HuH-7.5 (cell line): ENCODE data around the gene OCIAD1.
"Not testable (repeated sequence)": the region's sequence is repeated elsewhere in the genome, so short reads cannot be mapped to it uniquely, and the experiment has no call there.

Source experiments
- DNase-seq: peaks from one replicate; pipeline ENCODE4 v3.0.0; 2011; ENCODE audit warnings: low spot score

OCIAD1 gene

DNA sequence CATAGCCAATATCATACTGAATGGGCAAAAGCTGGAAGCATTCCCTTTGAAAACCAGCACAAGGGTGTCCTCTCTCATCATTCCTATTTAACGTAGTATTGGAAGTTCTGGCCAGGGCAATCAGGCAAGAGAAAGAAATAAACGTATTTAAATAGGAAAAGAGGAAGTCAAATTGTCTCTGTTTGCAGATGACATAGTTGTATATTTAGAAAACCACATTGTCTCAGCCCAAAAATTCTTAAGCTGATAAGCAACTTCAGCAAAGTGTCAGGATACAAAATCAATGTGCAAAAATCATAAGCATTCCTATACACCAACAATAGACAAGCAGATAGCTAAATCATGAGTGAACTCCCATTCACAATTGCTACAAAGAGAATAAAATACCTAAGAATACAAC, 9.5 kb upstream of the OCIAD1 start:
- DNase-seq: not testable (repeated sequence)

DNA sequence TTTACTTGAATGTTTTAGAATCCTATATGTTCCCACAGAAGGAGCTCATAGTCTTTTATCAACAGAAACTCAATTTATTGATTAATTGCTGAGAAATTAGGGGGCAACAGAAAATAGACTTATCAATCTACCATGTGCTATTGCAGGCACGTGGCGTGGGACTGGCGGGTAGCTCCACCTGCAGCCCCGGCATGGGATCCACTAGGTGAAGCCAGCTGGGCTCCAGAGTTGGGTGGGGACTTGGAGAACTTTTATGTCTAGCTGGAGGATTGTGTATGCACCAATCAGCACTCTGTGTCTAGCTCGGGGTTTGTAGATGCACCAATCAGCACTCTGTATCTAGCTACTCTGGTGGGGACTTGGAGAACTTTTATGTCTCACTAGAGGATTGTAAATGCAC, 3.3 kb upstream of the OCIAD1 start:
- no peak for DNase-seq

DNA sequence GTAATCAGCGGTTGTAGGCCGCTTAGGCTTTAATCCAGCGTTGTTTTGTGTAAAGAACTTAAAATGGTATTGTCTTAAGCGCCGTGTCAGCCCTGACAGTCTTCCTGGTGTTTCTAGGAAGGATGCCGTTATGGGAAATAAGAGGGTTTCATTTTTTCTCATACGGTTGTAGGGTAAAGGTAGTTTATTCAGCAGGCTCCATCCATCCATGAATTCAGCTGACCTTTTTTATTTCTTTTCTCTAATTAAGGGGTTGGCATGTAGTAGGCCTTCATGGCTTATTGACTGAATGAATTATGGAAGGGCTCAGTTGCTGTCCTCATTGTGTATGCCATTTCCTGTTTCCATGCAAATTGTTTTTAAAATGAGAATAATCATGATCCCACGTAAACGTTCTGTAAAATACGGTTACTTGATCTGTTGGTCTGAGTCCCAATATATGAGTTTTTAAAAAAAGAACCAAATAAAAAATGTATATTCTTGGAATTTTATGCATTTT, 693 bp downstream of the OCIAD1 start:
- DNase-seq: no peak

DNA sequence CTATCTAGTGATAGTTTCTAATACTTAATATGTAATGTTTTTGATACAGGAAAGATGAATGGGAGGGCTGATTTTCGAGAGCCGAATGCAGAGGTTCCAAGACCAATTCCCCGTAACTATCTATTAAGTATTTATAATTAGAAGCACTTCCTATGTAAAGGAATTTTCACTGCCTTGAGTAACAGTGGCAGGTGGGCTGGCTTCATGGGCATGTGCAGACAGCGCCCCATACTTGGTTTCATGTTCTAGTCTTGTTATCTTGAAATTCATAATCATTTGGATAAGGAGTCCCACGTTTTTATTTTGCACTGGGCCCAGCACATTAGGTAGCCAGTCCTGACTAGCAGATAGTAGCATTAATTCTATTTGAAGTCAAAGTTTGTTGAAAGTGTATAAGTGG, 1.7 kb downstream of the OCIAD1 start:
- DNase-seq: no peak

DNA sequence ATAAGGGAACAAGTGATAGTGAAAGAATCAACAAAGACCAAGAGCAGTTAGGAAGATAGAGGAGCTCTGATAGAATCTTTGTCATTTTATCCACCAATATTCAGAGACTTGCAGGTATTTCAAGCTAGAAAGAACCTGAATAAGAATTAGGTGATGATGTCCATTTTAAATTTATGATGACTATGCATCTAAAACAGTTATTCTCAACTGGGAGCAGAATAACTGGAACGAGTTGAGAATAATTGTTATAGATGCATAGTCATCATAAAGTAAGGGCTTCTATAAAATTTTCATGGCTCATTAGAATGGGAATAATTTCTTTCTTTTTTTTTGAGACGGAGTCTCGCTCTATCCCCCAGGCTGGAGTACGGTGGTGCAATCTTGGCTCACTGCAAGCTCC, 5.8 kb downstream of the OCIAD1 start:
- no peak for DNase-seq

DNA sequence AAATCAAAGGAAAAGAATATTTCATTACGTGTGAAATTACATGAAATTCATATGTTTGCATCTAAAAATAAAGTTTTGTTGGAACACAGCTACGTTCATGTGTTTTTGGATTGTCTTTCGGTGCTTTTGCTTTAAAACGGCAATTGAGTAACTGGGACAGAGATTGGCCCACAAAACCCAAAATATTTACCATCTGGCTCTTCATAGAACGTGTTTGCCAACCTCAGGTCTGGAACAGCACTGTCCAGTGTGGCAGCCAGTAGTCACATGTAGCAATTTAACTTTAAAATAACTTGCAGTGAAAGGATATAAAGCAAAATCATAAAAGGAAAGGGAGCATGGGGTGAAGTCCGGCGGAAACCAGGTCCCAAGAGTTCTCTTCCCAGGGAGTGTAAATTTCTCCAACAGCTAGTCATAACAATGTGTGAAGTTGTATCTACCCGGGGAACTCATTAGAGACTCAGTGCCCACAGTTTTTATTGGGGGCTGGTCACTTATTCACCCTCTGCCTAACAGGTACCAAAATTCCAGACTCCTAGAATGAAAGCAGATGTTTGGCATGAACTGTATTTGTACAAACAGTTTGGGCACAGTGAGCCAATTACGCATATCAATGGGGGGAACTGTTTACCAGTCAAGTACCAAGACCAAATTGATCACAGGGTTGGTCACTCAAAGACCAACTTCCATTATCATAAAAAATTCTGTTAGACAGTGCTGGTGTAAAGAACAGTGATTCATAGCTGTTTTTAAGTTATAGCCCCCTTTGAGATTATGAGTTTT, 10.3 kb downstream of the OCIAD1 start:
- DNase-seq: no peak

DNA sequence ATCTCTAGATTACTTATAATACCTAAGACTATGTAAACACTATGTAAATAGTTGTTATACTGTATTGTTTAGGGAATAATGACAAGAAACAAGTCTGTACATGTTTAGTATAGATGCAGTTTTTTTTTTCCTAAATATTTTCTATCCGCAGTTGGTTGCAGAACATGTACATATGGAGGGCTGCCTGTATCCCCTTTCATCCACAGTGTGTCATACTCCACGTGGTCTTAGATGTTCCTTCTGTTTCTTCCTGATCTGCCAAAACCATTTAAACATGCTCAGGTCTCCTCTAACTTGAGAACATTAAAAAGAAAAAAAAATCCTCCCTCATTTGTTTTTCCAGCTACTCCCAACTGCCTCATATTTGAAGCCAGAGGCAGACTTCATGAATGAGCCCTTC, 14.0 kb downstream of the OCIAD1 start:
- no peak for DNase-seq

DNA sequence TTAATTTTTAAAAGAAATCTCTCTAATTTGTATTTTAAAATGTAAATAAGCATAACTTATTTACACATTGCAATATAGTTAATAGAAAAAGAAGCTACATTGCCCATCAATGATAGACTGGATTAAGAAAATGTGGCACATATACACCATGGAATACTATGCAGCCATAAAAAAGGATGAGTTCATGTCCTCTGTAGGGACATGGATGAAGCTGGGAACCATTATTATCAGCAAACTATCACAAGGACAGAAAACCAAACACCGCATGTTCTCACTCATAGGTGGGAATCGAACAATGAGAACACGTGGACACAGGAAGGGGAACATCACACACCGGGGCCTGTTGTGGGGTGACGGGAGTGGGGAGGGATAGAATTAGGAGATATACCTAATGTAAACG, 17.9 kb downstream of the OCIAD1 start:
- DNase-seq: not testable (repeated sequence)

DNA sequence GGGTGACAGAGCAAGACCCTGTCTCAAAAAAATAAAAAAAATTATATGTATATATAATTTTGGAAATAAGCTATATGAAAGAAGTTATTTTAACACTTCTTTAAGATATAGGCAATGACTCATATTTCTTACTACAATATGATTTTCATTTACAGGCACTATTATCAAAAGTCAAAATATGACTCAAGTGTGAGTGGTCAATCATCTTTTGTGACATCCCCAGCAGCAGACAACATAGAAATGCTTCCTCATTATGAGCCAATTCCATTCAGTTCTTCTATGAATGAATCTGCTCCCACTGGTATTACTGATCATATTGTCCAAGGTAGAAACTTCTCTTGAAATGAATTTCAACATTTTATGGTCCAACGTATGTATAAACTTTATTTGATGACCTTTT, 20.8 kb downstream of the OCIAD1 start:
- no peak for DNase-seq

DNA sequence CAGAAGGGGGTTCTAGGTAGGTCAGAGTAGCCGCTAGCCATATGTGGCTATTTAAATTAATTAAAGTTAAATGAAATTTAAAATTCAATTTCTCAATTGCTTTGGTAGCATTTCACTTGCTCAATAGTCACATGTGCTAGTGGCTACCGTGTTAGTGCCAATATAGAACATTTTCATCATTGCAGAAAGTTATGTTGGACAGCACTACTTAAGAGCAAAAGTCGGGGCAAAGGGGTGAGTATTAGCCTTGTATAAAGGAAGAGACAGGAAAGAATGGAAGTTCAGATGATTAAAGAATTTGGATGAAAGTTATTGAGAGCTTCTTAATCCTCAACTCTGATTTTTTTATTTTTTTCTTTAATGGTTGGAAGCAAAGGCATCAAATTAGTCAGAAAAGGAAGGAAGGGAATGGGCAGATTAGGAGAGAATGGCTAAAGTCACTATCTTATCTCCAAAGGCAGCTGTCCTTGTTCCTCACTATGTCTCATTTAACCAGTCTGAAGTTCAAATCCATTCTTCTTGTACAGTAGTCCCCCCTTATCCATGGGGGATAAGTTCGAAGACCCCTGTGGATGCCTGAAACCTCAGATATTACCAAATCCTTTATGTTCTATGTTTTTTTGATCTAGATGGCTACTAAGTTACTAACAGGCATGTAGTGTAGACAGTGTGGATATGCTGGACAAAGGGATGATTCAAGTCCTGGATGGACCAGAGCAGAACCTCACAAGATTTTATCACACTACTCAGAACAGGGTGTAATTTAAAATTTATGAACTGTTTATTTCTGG, 22.9 kb downstream of the OCIAD1 start:
- no peak for DNase-seq

DNA sequence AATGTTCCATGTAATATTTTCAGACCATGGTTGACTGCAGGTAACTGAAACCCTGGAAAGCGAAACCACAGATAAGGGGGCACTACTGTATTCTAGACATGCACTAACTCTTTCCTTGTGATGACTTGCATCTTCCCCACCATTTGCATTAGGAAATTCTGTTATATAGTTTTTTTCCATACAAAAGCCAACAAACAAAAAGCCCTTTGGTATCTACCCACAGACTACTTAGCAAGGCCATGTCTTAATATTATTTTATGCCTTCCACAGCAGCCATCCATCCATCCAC, 23.5 kb downstream of the OCIAD1 start:
- DNase-seq: no peak

DNA sequence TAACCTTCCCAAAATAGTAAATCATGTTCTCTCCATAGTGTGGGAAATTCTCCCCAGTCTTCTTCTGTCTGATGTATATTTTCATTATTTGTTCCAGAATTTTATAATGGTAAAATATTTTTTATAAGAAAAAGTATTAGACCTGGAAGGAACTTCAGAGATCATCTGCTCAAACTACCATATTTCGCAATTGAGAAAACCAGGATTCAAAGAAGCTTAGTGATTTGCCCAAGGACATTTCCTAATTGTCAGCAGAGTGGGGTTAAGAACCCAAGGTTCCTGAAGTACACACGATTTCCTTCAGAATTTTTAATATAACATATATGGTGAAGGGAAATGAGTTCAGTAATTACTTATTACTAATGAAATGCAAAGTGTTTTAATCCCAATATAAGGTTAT, 24.1 kb downstream of the OCIAD1 start:
- no peak for DNase-seq

DNA sequence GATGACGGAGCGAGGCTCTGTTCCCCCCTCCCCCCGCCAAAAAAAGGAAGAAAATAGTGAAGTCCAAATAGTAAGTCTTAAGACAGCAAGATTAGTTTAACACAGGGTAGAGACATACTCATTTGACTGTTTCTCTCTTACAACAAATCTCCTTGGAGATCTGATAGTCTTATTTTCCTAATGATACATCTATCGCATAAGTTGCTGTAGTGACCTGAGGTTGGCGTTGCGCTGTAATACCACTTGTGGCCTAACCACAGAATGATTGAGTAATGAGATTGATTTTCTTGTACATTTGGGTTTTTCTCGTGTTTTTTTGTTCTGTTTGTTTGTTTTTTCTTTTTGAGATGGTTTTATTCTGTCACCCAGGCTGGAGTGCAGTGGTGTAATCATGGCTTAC, 27.2 kb downstream of the OCIAD1 start:
- DNase-seq: no peak

DNA sequence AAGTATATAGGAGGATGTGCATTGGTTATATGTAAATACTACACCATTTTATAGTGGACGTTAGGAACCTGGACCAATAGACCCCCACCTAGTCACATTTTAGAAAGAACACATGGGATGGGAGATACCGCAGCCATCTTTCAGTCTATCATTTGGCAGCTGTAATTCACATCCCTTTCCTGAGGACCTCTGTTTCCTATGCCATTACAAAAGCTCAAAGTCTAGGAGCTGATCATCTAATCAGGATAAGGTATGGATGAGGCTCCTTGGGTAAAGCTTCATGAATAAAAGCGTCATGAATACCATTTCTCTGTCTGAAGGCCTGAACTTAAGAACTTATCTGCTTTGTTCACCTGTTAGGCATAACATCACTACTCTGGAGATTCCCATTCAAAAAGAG, 31.1 kb downstream of the OCIAD1 start:
- no peak for DNase-seq

DNA sequence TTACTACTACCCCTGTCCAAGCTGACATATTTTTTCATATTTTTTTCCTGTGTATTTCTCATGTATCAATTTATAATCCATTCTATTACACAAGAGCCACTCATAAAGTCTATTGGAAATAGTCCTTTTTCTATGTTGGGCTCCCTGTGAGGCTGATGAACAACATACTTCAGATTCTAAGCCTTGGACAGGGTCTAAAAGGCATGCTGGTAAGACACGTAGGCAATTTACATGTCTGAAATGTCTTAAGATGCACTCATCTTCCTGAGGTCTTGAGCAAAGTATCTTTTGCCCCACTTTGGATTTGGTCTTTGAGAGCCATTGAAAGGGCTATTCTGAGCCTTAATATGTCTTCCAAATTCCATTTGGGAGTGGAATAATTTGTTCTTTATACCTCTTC, 31.8 kb downstream of the OCIAD1 start:
- no peak for DNase-seq

DNA sequence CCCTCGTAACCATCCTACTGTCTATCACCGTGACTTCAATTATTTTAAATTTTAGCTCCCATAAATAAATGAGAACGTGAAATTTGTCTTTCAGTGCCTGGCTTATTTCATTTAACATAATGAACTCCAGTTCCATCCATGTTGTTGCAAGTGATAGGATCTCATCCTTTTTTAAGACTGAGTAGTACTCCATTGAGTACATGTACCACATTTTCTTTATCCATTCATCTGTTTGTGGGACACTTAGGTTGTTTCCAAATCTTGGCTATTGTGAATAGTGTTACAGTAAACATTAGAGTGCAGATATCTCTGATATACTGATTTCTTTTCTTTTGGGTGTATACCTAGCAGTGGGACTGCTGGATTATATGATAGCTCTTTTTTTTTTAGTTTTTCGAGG, 32.8 kb downstream of the OCIAD1 start:
- no peak for DNase-seq

DNA sequence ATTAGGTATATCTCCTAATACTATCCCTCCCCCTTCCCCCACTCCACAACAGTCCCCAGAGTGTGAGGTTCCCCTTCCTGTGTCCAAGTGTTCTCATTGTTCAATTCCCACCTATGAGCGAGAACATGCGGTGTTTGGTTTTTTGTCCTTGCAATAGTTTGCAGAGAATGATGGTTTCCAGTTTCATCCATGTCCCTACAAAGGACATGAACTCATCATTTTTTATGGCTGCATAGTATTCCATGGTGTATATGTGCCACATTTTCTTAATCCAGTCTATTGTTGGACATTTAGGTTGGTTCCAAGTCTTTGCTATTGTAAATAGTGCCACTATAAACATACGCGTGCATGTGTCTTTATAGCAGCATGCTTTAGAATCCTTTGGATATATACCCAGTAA, 33.8 kb downstream of the OCIAD1 start:
- DNase-seq: not testable (repeated sequence)

DNA sequence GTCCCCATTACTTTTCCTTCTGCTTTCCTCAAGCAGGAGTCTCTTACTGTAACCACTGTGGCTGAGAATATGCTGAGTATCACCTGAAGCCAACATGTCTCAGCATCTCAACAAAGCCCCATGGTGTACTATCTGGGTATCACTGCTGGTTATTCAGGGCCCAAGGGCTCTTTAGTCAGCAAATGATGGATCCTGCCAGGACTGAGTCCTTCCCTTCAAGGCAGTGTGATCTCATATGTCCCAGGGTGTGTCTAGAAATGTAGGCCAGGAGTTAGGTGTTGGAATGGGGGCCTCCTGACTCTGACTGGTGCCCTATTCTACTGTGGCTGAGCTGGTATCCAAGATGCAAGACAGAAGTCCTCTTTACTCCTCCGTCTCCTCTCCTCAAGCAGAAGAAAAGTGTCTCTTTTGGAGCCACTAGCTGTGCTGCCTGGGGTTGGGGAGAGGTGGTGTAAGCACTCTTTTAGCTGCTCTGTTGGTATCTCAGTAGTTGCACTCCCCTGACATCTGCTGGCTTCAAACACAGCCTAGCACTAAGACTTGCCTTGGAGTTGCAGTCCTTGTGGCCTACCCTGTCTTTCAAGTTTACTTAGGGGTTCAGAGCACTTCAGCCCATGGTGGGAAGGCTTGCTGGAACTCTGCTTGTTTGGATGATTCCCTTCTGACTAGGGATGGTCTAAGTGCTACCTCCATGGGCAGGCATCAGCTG, 47.1 kb downstream of the OCIAD1 start:
- DNase-seq: no peak

DNA sequence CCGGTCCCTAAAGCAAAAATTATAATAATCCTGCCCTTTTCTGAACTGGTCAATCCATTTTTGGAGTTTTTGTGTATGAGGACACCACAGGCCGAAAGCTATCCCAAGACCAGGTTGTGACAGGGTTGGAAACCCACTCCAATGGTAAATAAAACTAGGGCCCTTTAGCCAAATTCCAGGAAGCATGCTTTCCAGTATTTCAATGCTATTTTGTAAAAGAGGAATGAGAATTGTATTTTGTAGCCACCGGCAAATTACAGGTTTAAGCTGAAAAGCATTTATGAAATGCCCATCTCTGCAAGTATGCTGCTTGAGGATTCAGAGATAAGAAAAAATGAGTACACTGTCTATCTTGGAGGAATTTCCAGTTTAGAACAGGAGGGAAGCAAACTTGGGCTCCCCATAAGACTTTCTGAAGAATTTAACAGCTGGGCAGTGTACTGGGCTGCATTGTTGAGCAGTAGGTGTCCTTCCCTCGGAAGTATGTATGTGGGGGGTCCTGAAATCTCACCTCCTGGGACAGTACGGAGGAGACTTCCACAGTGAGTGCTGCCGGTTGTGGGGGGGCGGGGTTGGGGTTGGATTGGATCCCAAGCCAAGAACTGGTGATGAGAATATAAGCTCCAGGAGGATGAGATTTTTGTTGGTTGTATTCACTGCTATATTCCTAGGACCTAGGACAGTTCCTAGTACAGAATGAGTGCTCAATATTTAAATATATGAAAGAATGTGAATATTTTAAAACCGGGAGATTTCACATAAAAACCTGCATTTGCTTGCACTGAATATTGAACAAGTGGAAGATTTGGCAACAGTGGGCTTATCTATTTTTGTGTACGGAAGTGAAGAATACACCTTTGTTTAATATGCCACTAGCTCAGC, 48.9 kb downstream of the OCIAD1 start:
- DNase-seq: no peak

DNA sequence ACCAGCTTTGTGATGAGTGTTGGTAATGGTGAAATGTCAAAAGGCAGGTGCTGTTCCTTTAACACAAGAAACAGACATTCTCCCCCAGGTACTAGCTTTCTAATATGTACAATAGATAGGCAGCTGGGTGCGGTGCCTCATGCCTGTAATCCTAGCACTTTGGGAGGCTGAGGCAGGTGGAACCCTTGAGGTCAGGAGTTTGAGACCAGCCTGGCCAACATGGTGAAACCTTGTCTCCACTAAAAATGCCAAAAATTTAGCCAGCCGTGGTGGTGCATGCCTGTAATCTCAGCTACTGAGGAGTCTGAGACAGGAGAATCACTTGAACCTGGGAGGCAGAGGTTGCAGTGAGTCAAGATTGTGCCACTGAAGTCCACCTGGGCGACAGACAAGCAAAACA, 50.8 kb downstream of the OCIAD1 start:
- not testable (repeated sequence) for DNase-seq

DNA sequence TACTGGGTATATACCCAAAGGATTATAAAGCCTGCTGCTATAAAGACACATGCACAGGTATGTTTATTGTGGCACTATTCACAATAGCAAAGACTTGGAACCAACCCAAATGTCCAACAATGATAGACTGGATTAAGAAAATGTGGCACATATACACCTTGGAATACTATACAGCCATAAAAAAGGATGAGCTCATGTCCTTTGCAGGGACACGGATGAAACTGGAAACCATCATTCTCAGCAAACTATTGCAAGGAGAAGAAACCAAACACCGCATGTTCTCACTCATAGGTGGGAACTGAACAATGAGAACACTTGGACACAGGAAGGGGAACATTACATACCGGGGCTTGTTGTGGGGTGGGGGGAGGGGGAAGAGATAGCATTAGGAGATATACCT, 58.9 kb downstream of the OCIAD1 start:
- DNase-seq: not testable (repeated sequence)

DNA sequence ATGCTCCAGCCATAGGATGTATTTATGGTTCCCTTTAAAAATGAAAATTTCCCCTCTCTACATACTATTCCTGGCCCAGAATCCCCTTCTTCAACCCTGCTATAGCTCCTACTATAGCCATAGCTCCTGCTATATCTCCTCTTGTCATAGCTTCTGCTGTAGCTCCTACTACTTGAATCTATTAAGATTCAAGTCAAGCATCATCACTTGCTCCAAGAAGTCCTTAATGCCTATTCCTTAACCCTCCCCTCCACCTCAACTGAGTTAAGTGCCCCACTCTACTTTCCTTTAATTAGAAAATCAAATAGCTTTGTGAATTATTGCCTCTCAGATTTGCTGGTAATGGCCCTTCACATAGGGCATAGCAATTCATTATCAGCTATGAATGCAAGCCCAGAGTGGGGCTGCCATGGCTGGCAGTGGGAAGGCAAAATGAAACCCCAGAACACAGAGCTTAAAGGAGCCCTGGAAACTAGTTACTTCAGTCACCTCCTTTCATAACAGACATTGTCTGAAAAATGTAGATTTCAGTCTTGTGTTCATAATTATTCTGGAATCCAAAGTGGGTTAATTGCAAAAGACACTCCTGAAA, 60.2 kb downstream of the OCIAD1 start:
- DNase-seq: no peak
